ENCODE measurements around the gene VASN. TPM values are rescaled to one million over a fixed set of nuclear protein-coding genes. Genes with fewer than 3 reads are reported as not detected.
"Not testable (repeated sequence)": the region's sequence is repeated elsewhere in the genome, so short reads cannot be mapped to it uniquely, and the experiment has no call there.

Gene VASN
- total RNA-seq, 1 donor from 2014 or later = 1.6 TPM

DNA sequence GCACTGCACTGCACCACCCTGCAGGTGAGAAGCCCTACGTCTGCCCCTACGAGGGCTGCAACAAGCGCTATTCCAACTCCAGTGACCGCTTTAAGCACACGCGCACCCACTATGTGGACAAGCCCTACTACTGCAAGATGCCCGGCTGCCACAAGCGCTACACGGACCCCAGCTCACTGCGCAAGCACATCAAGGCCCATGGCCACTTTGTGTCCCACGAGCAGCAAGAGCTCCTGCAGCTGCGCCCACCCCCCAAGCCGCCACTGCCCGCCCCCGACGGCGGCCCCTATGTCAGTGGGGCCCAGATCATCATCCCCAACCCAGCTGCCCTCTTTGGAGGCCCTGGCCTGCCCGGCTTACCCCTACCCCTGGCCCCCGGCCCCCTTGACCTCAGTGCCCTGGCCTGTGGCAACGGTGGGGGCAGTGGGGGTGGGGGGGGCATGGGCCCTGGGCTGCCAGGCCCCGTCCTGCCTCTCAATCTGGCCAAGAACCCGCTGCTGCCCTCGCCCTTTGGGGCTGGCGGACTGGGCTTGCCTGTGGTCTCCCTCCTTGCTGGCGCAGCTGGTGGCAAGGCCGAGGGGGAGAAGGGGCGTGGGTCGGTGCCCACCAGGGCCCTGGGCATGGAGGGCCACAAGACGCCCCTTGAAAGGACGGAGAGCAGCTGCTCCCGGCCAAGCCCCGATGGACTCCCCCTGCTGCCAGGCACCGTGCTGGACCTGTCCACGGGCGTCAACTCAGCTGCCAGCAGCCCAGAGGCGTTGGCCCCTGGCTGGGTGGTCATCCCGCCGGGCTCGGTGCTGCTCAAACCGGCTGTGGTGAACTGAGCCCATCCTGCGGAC lies 34.7 kb upstream of the VASN start:
- DNase-seq (ENCODE audit: low read depth in 2 of 2) = no peak

DNA sequence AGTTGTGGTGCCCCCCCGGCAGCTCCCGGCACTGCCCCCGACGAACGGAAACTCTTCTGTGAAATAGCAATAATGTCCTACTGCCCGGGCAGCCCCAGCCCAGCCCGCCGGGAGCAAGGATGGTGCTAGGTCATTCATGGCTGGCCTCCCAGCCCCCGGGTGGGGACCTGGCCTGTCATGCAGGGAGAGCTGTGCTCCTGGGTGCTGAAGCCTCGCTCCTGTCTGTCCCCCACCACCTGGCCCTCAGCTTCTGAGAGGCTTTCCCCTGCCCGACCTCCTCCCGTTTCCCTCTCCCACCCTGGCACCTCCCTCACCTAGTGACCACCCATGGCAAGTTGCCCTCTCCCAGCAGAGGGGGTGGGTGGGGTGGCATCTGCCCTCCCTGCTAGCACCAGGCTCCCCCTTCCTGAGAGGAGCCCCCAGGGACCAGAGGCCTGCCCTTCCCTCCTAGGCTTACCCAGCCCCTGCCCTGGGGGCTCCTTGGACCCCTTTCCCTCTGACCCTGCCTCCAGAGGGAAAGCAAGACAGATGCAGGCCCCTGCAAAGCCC lies 34.0 kb upstream of the VASN start:
- DNase-seq (ENCODE audit: low read depth in 2 of 2) = no peak

DNA sequence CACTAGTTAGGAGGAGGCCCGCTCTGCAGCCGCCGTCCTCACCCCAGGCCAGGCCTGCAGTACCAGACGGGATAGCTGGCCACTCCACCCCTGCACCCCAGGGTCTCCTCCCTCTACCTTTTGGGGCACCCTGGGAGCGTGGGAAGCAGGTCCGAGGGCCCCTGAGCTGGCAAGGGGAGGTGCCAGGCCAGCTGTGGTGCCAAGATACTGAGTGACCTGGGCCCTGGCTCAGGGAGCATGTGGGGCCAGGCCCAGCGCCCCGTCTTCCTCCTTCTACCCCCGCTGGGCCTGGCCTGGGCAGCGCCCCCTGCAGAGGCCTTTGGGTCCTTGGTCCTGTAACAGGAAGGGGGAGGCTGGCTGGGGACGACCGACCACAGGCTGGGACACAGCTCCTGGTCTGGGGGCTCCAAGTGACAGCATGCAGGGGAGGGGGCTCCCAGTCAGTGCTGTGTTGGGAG lies 33.5 kb upstream of the VASN start:
- no peak for DNase-seq (ENCODE audit: low read depth in 2 of 2)

DNA sequence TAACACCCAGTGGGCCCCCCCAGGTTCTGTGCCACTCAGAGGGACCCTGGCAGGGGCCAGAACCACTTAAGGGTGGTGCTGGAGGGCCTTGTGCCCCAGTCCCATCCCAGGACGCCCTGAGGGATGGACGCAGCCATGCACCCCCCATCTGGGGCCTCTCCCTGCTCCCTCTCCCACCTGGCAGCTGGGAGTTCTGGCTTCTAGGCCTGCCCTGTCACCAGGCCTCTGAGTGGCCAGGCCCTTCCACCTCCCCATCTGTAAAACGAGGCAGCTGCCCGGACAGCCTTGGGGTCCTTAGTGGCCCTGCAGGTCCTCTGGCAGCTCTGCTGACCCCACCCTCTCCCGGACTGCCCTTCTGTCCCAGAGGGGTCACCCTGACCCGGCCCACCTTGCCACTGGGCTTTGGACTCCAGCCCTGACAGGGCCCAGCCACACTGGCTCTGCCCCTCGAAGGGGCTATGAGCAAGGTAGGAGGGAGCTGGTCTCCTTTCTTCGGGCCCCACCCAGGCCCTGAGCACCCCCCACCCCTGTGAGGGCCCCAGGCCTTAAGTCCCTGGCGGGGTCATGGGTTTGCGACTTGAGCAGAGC lies 32.8 kb upstream of the VASN start:
- DNase-seq (ENCODE audit: low read depth in 2 of 2) = no peak

GRCh38 chr16:4339455-4339854 lies 32.2 kb upstream of the VASN start:
- no peak for DNase-seq (ENCODE audit: low read depth in 2 of 2)

- DNase-seq (ENCODE audit: low read depth in 2 of 2) = peak; percentile 66 to 72
Observed at GRCh38 chr16:4339909-4340308, 31.7 kb upstream of the VASN start.

- no peak for DNase-seq (ENCODE audit: low read depth in 2 of 2)
Observed at GRCh38 chr16:4340443-4340842, 31.2 kb upstream of the VASN start.

GRCh38 chr16:4341250-4341649 lies 30.4 kb upstream of the VASN start:
- DNase-seq (ENCODE audit: low read depth in 2 of 2) = no peak

- DNase-seq (ENCODE audit: low read depth in 2 of 2) = peak in 1 of 2 donors; percentile 47
Observed at GRCh38 chr16:4342866-4343744, 28.5 kb upstream of the VASN start.

DNA sequence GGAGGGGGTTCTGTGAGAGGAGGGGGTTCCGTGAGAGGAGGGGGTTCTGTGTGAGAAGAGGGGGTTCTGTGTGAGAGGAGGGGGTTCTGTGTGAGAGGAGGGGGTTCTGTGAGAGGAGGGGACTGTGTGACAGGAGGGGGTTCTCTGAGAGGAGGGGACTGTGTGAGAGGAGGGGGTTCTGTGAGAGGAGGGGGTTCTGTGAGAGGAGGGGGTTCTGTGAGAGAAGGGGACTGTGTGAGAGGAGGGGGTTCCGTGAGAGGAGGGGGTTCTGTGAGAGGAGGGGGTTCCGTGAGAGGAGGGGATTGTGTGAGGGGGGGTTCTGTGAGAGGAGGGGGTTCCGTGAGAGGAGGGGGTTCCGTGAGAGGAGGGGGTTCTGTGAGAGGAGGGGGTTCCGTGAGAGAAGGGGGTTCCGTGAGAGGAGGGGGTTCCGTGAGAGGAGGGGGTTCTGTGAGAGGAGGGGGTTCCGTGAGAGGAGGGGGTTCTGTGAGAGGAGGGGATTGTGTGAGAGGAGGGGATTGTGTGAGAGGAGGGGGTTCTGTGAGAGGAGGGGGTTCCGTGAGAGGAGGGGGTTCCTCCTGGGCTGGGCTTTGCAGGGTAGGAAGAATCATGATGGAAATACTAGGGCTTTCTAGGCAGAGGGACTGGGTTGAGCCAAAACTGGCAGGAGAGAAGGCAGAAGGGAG lies 27.2 kb upstream of the VASN start:
- not testable (repeated sequence) for DNase-seq (ENCODE audit: low read depth in 2 of 2)

DNA sequence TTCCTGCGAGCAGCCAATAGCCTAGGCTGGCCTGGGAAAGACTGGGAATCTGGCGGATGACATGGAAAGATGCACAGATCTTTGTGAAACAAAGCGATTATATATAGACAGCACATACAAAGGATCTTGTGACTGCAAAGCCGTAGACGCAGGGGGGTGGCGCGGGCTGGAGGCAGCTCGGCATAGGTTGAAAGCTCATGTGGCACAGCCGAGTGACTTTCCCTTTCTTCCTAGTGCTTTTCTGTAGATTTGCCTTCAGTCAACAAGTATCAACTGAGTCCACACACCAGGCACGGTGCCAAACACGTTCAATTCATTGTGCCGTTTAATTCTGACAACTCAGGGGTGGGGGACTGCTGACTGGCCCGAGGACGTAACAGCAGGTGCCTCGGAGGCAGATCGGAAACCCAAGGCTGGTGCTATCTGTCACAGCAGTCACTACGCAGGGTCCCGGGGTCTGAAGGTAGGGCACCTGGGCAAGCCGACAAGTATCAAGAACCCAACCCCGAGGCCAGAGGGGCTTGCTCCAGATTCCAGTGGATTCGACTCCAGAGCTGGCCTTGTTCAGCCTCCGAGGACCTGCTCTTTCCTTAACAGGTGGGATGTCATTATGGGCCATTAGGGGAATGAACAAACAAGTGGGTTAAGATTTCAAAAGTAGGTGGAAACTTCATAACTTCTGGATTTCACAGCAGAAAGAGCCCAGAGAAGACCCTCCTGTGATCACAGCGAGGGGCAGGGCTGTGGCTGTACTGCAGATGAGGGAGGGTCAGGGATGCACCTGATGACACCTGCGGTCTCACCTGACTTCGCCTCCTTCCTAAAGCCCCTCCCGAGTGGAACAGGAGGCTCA lies 26.4 kb upstream of the VASN start:
- peak in 1 of 2 donors; percentile 47 for DNase-seq (ENCODE audit: low read depth in 2 of 2)

DNA sequence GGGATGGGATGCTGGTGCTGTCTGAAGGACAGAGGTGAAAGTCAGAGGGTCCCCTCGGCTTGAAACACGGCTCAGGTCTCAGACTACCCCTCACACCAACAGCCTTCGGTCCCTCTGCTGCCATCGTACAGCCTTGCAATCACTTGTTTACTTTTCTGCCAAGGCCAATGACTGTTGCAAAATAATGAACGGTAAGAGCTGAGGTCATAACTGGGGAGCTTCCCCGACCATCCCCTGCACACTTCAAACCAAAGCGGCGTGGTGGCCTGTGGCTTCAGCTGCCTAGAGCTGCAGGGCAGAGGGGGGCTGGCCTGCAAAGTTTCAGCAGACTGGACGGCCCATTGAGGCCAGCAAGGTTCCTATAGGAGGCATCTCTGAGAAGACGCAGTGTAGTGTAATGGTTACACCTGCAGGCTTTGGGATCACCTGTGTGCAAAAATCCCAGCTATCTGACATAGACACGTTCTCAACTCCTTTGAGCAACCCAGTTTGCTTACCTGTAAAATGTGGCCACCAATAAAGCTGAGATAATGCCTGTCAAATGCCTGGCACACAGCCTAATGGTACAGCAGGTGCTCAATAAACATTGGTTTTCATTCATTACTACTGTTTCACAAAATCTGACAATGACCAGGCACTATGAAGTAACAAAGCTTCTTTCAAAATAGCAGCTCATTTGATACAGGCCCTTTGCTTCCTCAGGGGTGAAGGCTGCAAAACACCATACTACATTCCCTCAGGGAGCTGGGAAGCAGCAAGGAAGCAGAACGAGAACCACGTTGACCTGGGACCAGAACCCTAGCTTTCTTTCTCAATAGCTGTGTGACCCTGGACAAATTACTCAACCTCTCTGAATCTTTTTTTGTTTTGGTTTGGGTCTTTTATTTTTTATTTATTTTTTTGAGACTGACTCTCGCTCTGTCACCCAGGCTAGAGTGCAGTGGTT lies 25.5 kb upstream of the VASN start:
- DNase-seq (ENCODE audit: low read depth in 2 of 2) = no peak

- no peak for DNase-seq (ENCODE audit: low read depth in 2 of 2)
Observed at GRCh38 chr16:4347010-4347409, 24.6 kb upstream of the VASN start.

GRCh38 chr16:4347765-4348509 lies 23.7 kb upstream of the VASN start:
- DNase-seq (ENCODE audit: low read depth in 2 of 2) = no peak

DNA sequence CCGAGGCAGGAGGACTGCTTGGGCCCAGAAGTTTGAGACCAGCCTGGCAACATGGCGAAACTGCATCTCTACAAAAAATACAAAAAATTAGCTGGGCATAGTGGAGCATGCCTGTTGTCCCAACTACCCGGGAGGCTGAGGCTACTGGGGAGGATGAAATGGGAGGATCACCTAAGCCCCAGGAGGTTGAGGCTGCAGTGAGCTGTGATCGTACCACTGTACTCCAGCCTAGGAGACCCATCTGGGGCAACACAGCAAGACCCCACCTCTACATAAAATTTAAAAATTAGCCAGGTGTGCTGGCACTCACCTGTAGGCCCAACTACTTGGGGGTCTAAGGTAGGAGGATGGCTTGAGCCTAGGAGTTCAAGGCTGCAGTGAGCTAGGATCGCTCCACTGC lies 22.3 kb upstream of the VASN start:
- DNase-seq (ENCODE audit: low read depth in 2 of 2) = no peak

DNA sequence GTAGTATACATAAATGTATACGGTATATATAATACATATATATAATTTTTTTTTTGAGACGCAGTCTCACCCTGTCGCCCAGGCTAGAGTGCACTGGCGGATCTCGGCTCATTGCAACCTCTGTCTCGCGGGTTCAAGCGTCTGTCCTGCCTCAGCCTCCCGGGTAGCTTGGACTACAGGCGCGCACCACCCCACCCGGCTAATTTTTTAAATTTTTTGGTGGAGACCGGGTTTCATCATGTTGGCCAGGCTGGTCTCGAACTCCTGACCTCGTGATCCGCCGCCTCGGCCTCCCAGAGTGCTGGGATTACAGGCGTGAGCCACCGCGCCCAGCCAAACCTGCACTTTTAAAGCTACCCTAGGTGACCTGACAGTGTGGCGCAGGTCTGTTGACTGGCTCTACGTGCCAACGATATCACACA lies 21.3 kb upstream of the VASN start:
- no peak for DNase-seq (ENCODE audit: low read depth in 2 of 2)

GRCh38 chr16:4350787-4351659 lies 20.6 kb upstream of the VASN start, which contains the start of gene PAM16:
Gene PAM16, minus strand, starts transcription at chr16:4351321. Its CDS starts 87 bp downstream, at chr16:4351234.
- peak; percentile 93 to 94 for DNase-seq (ENCODE audit: low read depth in 2 of 2)
